Activated CD4-positive, alpha-beta T cell treated with anti-CD3 and anti-CD28 coated beads, Interleukin-2, amount 50 U/mL, for 16 hours (primary cell): ENCODE measurements around the gene PTPRE.
A peak's percentile ranks its signal among the peaks of the same experiment; 100 is the strongest.

Source experiments
- DNase-seq: peaks from one replicate; pipeline ENCODE4 v3.0.0-alpha.2; 2020

The PTPRE gene

GRCh38 chr10:128048819-128049210 is 141.9 kb downstream of the PTPRE start:
- no peak for DNase-seq

DNA sequence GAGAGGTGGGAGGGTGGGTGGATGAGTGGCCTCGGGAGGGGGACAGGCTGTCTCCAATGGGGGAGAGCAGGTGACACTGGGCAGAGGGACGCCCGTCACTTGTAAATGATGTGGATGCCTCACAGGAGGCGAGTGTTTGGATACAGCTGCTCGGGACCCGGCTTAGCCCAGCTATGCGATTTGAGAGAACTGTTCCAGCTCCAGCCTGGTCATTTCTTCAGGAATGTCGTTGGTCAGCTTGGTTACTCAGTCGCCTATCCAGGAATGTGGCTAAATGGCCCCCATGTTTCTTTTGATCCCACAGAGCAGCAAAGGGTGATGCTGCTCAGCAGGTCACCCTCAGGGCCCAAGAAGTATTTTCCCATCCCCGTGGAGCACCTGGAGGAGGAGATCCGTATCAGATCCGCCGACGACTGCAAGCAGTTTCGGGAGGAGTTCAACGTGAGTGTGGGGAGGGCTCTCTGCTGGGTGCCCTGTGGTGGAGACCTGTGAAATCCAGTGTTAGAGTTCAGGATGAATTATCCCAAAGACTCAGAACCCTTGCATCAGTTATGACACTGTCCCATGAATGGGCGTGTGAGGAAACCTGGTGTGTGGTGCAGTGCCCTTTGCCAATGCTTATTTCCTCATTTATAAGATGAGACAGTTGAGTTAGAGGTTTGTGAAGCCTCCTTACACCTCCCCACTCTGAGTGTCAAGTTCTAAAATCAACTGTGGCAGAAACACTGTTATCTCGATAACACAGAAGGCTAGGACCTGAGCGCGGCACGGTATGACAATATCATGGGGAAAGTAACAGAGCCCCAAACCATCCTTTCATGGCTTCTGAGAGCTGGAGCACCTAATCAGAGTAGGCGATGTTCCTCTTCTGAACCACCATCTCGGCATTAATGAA is 142.6 kb downstream of the PTPRE start:
- no peak for DNase-seq

GRCh38 chr10:128050121-128050516 is 143.2 kb downstream of the PTPRE start:
- DNase-seq, result no peak

- DNase-seq, result peak; percentile 16
Measured at GRCh38 chr10:128050936-128051335, 144.0 kb downstream of the PTPRE start.

GRCh38 chr10:128051548-128051947 is 144.6 kb downstream of the PTPRE start:
- no peak for DNase-seq

DNA sequence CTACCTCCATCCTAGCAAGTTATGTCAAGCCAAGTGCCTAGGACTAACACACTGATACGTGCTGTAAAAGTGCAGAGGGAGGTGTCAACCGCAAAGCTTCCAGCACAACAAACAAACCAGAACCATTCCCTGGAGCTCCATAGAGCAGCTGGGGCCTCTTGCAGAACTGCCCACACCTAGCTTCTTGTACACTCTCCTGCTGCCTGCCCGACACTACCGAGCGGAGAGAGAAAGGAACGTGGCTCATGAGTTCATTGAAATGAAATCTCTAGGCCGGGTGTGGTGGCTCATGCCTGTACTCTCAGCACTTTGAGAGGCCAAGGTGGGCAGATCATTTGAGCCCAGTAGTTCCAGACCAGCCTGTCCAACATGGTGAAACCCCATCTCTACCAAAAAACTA is 145.8 kb downstream of the PTPRE start:
- no peak for DNase-seq

GRCh38 chr10:128053356-128053755 is 146.5 kb downstream of the PTPRE start:
- DNase-seq, result no peak

- DNase-seq, result no peak
Measured at GRCh38 chr10:128054163-128054970, 147.5 kb downstream of the PTPRE start.

DNA sequence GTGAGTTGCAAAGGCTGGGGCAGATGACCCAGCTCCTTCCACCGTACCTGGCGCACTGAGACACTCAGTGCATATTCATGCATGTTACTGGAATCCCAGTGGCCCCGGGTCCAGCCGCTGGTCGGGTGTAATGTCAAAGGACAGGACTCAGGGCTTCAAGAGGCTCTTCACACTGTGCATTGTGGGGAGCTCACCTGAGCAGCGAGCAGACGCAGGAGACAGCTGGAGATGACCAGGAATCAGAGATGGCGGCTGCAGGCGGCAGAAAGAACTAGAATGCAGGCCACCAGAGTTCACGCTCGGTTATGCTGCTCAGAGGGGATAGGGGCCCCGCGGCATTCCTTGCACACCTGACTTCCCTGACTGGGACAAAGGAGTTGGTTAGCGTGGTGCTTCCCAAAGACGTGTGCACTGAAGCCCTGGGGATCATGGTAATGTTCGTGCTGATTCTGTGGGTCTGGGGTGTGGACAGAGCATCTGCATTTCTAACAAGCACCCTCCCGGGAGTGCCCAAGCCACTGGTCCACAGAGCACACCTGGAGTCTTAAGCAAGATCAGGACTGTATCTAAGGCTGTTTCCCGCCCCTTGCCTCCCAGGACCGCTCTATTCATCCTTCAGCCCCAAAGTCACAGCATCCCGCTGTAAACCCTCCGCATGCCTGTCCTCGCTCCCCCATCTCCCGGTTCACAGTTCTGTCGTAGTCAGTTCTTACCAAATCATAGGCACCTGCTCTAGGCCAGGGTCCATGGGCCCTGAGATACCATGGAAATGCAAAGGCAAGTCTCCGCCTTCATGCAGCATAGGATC is 148.4 kb downstream of the PTPRE start:
- no peak for DNase-seq

- DNase-seq, result no peak
Measured at GRCh38 chr10:128056303-128057050, 149.6 kb downstream of the PTPRE start.

DNA sequence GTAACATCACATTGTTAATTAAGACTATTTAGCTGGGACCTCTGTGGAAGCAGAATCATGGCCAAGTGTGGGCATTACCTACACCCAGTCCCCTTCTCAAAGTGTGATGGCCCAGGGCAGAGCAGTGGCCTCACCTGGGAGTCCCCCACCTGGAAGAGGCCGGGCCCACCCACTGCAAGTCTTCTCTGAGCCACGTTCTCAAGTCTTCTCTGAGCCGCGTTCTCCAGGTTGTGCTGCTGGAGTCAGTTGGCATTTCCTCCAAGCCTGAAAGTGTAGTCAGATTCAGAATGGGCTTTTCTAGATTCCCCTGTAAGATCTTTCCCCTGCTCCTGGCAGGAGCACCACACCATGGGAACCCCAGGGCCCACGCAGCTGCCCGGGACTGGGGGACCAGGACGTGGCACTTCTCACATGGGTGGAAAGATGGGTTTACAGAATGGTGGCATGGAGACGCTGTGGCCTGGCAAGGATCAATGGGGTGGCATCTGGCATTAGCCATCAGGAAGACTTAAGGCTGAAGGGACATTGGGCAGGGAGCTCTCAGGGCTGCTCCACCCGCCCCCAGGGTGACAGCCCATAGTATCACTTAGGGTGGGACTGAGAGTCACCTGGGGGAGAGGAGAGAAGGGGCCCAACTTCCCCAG is 151.3 kb downstream of the PTPRE start:
- DNase-seq, result no peak

DNA sequence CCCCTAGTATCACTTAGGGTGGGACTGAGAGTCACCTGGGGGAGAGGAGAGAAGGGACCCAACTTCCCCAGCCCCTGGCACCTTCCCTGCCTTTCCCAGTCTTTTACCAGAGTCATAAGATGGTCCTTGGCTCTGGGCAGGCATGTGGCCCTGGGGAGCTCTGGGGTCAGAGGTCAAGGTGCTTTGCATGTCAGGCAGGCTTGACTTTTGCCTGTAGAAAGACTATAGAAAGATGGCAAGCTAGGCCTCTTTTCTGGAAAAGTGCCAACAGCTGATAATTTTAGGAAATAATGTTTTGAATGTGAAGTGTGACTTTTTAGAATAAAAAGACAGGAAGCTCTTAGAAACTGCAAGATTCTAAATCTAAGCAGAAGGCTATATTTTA is 151.8 kb downstream of the PTPRE start:
- no peak for DNase-seq

GRCh38 chr10:128059266-128059981 is 152.5 kb downstream of the PTPRE start:
- DNase-seq, result no peak

DNA sequence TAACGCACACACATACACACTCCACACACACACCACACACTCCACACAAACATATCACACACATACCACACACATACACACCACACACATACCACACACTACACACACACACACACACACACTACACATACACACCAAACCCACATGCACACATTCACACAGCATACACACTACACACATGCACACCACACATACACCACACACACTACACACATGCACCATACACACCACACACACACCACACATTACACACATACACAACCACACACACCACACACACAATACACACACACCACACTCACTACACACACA is 153.0 kb downstream of the PTPRE start:
- DNase-seq, result no peak

DNA sequence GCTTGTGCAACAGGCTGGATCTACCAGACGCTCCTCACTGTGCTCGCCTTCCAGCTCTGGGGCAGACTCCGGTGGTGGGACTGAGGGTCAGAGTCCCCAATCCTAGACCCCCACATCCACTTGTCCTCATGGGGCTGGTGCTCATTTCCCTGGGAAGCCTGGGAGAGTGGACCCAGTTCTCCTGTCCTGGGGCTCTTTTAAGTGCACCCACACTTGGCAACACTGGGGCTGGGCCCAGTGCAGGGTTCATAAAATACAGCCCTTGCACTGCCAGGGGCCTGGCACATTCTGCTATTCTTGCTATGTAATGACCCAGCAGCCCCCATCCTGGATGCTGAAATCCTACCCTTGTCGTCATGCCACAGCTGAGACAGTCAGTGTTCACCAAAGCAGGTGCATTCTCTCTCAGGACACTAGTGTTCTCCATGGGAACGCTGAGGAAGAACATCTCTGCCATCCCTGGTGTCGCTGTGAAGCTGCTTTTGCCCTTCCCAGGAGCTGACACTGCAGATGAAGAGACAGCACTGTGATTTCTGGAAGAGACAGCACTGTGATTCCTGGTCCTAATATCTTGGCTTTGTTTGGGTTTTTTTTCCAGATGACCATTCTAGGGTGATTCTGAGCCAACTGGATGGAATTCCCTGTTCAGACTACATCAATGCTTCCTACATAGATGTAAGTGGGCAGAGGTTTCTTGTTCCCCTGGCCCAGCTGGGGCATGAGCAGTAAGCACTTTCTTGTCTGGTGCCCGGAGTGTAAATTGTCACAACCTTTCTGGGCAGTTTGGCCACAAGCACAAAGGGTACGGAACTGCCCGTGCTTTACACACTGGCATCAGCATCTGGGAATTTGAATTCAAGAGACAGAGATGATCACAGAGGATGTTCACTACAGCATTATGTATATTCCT is 153.7 kb downstream of the PTPRE start:
- DNase-seq, result no peak

GRCh38 chr10:128061306-128062300 is 154.7 kb downstream of the PTPRE start:
- no peak for DNase-seq

GRCh38 chr10:128062331-128062880 is 155.5 kb downstream of the PTPRE start:
- DNase-seq, result peak; percentile 35

- peak; percentile 78 for DNase-seq
Measured at GRCh38 chr10:128062881-128063563, 156.1 kb downstream of the PTPRE start.
